Measurements from ENCODE around the gene CAPN2. TPM values are rescaled to one million over a fixed set of nuclear protein-coding genes. Genes with fewer than 3 reads are reported as not detected.

CAPN2 gene
- total RNA-seq, 1 donor from 2014 or later, result 306 TPM

DNA sequence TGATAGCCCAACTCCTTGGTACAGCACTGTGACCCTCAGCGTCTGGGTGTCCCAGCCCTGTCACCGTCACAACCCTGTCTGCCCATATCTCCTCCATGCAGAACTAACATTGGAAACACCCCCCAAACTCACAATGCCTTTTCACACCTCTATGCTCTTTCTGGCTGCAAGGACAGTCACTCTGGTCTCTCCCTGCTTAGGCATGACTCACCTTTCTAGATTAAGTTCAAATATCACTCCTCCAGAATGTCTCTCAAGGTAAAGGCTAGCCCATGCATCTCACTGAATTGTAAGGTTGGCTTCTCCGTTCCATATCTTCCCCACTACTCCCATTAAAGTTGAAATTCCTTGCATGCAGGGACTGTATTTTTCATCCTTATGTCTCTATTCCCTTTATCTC, 29.8 kb upstream of the CAPN2 start:
- Histone ChIP-seq H3K27me3 (no peaks in the 10 kb centered on the region), H3K27ac (no peak overlapping the region), H3K36me3 (no peaks in the 10 kb centered on the region), H3K4me3 (no peak overlapping the region), H3K4me1 (no peaks in the 10 kb centered on the region), H3K9me3 (no peaks in the 10 kb centered on the region)
- intact Hi-C loops (cut with DNase I), result no loop called here
- DNase-seq, result no peak
- no peak for ATAC-seq
- TF ChIP-seq, protein P1, sequence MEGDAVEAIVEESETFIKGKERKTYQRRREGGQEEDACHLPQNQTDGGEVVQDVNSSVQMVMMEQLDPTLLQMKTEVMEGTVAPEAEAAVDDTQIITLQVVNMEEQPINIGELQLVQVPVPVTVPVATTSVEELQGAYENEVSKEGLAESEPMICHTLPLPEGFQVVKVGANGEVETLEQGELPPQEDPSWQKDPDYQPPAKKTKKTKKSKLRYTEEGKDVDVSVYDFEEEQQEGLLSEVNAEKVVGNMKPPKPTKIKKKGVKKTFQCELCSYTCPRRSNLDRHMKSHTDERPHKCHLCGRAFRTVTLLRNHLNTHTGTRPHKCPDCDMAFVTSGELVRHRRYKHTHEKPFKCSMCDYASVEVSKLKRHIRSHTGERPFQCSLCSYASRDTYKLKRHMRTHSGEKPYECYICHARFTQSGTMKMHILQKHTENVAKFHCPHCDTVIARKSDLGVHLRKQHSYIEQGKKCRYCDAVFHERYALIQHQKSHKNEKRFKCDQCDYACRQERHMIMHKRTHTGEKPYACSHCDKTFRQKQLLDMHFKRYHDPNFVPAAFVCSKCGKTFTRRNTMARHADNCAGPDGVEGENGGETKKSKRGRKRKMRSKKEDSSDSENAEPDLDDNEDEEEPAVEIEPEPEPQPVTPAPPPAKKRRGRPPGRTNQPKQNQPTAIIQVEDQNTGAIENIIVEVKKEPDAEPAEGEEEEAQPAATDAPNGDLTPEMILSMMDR (IDR thresholded peaks at IDR 0.05), result no peak

DNA sequence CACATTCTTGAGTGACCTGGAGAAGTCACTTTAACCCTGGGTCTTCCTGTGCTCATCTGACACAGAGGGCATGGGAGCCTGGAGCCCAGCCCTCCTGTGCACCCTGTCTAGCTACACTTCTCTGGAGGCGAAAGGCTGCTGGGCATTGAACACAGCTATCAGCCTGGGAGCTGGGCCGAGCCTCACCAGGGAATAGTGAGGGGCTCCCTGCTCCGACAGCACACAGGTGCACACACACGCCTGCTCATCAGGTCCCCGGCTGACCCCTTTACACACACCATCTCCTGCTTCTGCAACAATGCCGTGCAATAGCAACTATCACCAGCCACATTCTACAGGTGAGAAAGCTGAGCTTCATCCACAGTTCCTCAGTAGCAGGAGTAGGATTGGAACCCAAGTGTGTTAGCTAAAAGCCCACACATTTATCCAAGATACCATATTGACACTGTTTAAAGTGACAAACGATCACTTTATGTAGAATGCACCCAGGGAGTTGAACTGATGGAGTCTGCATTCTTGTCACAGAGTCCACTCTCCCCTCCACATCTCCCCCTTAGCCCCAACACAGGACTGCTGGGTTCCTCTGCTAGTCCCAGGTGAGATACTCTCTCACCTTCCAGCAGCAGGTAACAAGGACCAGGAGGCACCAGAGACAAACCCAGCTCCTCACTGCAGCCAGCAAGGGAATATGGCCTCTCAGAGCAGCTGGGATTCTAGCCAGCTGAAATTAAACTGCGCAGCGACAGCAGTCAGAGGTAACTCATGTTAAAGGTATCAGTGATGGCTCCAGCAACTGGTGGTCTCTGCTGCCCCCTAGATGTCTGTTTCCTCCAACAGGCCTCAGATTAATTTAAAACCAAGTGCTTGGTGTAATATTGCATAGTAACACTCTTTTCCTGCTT, 28.5 kb upstream of the CAPN2 start:
- Histone ChIP-seq H3K27me3 (no peaks in the 10 kb centered on the region), H3K36me3 (no peaks in the 10 kb centered on the region), H3K4me3 (no peak overlapping the region), H3K27ac (no peak overlapping the region), H3K4me1 (no peaks in the 10 kb centered on the region), H3K9me3 (no peaks in the 10 kb centered on the region)
- ATAC-seq (peak; percentile 85), DNase-seq (no peak)
- intact Hi-C loops (cut with DNase I), result no loop called here
- TF ChIP-seq, protein P1 (IDR thresholded peaks at IDR 0.05), result peak; percentile 56

DNA sequence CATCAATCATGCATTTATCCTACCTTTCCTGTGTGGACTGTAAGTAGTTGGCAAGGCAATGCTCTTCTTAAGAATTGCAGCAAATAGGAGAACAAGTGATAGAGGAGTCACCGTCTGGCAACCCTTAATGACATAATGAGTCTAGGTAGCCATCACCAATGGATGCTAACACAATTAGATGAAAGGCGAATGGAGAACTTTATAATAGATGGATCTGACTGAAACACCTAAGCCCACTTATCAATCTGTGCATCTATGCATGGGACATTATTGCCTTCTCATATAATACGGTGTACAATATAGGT, 27.9 kb upstream of the CAPN2 start:
- ATAC-seq, result no peak
- Histone ChIP-seq H3K27me3 (no peaks in the 10 kb centered on the region), H3K4me1 (no peaks in the 10 kb centered on the region), H3K36me3 (no peaks in the 10 kb centered on the region), H3K9me3 (no peaks in the 10 kb centered on the region), H3K27ac (no peak overlapping the region), H3K4me3 (no peak overlapping the region)
- TF ChIP-seq, protein P1 (IDR thresholded peaks at IDR 0.05), result no peak
- intact Hi-C loops (cut with DNase I), result no loop called here
- no peak for DNase-seq

DNA sequence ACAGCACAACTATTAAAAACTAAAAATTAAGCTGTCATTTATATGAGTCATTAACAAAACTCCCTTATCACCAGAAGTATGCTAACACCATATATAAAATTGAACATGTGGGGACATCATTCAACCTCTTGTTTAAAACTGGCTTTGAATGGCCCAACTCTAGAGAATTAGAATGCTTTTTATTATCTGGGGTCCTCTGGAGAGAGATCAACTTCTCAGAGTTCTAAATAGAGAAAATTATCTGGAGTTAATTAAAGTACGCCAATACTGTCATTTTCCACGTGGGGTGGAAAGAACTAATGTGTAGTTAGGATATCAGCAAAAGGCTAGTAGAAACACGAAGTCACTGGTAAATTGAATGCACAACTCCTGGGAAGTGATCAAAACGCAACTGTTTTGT, 21.2 kb upstream of the CAPN2 start:
- no peak overlapping the region for H3K4me3 ChIP-seq
- H3K36me3 ChIP-seq, result no peaks in the 10 kb centered on the region
- ATAC-seq, result no peak
- DNase-seq, result no peak
- intact Hi-C loops (cut with DNase I), result no loop called here
- TF ChIP-seq, protein P1 (IDR thresholded peaks at IDR 0.05), result no peak
- H3K27me3 ChIP-seq, result no peaks in the 10 kb centered on the region
- no peak overlapping the region for H3K27ac ChIP-seq
- no peaks in the 10 kb centered on the region for H3K9me3 ChIP-seq
- no peaks in the 10 kb centered on the region for H3K4me1 ChIP-seq

DNA sequence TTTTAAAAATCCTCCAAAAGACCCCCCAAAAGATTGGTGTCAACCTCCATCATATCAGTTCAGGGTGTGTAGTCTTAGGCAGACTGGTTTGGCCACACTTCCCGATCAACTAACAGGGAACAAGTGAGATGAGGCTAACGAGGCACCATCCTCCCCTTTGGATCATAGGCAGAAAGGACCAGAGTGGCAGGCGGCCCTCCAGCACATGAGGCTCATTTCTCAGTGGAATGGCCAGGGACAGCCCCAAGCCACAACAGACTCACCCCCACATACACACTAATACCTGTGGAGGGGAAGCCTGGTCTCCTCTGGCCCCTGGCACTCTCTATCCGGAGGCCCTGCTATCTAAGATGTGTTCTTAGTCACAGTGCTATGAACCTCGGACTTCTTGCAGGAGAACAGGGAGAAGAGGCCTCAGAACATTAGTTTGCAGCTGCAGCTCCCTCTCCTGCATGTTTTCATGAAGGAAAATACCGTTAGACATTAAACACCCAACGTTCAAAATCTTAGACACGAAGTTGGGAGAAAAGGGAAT, 17.3 kb upstream of the CAPN2 start:
- no peaks in the 10 kb centered on the region for H3K36me3 ChIP-seq

More for the DNA sequence above, 17.3 kb upstream of the CAPN2 start:
- no peaks in the 10 kb centered on the region for H3K9me3 ChIP-seq
- ATAC-seq (no peak), DNase-seq (no peak)
- H3K27ac ChIP-seq, result no peak overlapping the region
- no peaks in the 10 kb centered on the region for H3K27me3 ChIP-seq
- H3K4me3 ChIP-seq, result no peak overlapping the region
- TF ChIP-seq, protein P1 (IDR thresholded peaks at IDR 0.05), result no peak
- H3K4me1 ChIP-seq, result no peaks in the 10 kb centered on the region
- intact Hi-C loops (cut with DNase I), result loop anchor here (5.0 kb wide), 1 partner anchor 57 kb away; no protein-coding TSS in a partner anchor

All from upper lobe of right lung (tissue), 1 donor.